Breast epithelium (tissue), 3 donors: ENCODE results near the gene KCNA2.

Source experiments
- POLR2A ChIP-seq: fragments of 450-650 bp; IDR thresholded peaks from one replicate; pipeline ENCODE4 v1.6.1; 2016; ENCODE audit warnings: antibody characterized with exemption, mild to moderate bottlenecking, moderate library complexity
- POLR2AphosphoS5 ChIP-seq, 3 donors: sonication (generic); formaldehyde crosslinking; IDR thresholded peaks; one replicate each; pipeline ENCODE4 v1.6.1; 2017; ENCODE audit warnings: antibody characterized with exemption in 3 of 3
- TF ChIP-seq, protein P1 (sequence below), 3 donors: fragments of 450-650 bp; IDR thresholded peaks; one replicate each; pipeline ENCODE4 v1.5.1; 2016 to 2017; ENCODE audit warnings: antibody characterized with exemption in 3 of 3, mild to moderate bottlenecking in 3 of 3, moderate library complexity in 3 of 3

- TF ChIP-seq POLR2A = no peak
- TF ChIP-seq, protein P1, sequence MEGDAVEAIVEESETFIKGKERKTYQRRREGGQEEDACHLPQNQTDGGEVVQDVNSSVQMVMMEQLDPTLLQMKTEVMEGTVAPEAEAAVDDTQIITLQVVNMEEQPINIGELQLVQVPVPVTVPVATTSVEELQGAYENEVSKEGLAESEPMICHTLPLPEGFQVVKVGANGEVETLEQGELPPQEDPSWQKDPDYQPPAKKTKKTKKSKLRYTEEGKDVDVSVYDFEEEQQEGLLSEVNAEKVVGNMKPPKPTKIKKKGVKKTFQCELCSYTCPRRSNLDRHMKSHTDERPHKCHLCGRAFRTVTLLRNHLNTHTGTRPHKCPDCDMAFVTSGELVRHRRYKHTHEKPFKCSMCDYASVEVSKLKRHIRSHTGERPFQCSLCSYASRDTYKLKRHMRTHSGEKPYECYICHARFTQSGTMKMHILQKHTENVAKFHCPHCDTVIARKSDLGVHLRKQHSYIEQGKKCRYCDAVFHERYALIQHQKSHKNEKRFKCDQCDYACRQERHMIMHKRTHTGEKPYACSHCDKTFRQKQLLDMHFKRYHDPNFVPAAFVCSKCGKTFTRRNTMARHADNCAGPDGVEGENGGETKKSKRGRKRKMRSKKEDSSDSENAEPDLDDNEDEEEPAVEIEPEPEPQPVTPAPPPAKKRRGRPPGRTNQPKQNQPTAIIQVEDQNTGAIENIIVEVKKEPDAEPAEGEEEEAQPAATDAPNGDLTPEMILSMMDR (IDR thresholded peaks at IDR 0.05) = no peak
- no peak for TF ChIP-seq POLR2AphosphoS5 (IDR thresholded peaks at IDR 0.05)
Observed at GRCh38 chr1:110563089-110563488, 43.1 kb downstream of the KCNA2 start.
